Lower leg skin (tissue), 3 donors: Measurements from ENCODE around the gene CSRP3.

Experiments
- CTCF ChIP-seq, 3 donors: fragments of 450-650 bp; IDR thresholded peaks; one replicate each; pipeline ENCODE4 v1.5.1; 2016; ENCODE audit warnings: antibody characterized with exemption in 3 of 3, mild to moderate bottlenecking in 3 of 3, moderate library complexity in 2 of 3
- POLR2A ChIP-seq, 2 donors: fragments of 450-650 bp; IDR thresholded peaks; one replicate each; pipeline ENCODE4 v1.6.1; 2016 to 2017; ENCODE audit warnings: antibody characterized with exemption in 2 of 2, mild to moderate bottlenecking in 1 of 2, moderate library complexity in 1 of 2

- TF ChIP-seq CTCF (IDR thresholded peaks at IDR 0.05) (no peak), POLR2A (IDR thresholded peaks at IDR 0.05) (no peak)
Measured at GRCh38 chr11:19218786-19219460, 17.1 kb upstream of the CSRP3 start.
